Measurements from ENCODE around the gene HTRA1.

Gene HTRA1

DNA sequence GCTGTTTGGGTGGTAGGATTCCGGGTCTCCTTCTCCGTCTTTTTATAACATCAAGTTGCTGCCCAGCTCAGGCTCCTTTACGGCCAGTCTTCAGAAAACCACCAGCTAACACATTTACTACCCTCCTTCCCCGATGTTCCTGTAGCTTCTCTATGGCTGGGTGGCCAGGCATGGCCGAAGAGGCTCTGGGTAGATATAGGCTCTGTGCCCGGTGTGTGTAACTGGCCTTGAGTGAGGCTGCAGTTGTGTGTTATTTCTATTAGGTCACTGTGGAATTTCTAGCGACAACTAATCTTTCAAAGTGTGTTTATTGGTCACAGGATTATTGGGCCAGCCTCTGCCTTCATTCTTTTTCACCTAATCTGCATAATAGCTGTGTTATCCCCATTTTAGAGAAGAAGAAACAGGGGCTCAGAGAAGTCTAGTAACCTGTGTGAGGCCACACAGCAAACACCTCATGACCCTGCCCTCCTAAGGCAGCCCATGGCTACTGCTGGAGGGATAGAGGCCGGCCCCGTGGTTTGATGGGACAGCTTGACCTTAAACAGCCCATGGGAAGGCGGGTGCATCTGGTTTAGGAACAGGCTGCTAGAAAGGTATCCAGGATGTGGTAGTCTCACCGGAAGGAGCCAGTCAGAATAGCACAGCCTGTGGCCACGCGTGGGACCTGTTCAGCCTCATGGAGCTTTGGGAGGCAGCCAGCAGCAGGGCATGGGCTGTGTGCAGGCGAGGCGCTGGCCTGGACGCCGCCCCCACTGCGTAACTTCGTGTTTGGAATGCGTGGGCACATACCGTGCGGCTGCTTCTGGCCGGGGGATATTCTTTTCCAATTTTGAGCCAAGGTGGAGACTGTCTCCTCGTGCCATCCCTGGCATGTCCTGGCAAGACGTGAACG is 29.7 kb downstream of the HTRA1 start:
- no peak for TF ChIP-seq EZH2phosphoT487 (IDR thresholded peaks at IDR 0.05; ENCODE audit: borderline replicate concordance)
- no peak for TF ChIP-seq CTCF (conservative IDR thresholded peaks at IDR 0.05; ENCODE audit: low read length)
- Histone ChIP-seq H3K4me2 (ENCODE audit: low read depth, low read length, poor library complexity, severe bottlenecking) (no peak overlapping the region), H3K9me3 (ENCODE audit: insufficient read depth, low read depth, low read length) (no peaks in the 10 kb centered on the region)

GRCh38 chr10:122492006-122492405 is 30.7 kb downstream of the HTRA1 start:
- no peaks in the 10 kb centered on the region for H3K9me3 ChIP-seq (ENCODE audit: insufficient read depth, low read depth, low read length)
- no peaks in the 10 kb centered on the region for H3K36me3 ChIP-seq (ENCODE audit: insufficient read depth, low read length)
- H3K4me2 ChIP-seq (ENCODE audit: low read depth, low read length, poor library complexity, severe bottlenecking) = no peak overlapping the region
- TF ChIP-seq EZH2phosphoT487 (IDR thresholded peaks at IDR 0.05; ENCODE audit: borderline replicate concordance) (no peak), CTCF (conservative IDR thresholded peaks at IDR 0.05; ENCODE audit: low read length) (no peak)
- H3K4me1 ChIP-seq (ENCODE audit: insufficient read depth, low read length, poor library complexity, severe bottlenecking) = no peaks in the 10 kb centered on the region
- no peak overlapping the region for H3K9ac ChIP-seq (ENCODE audit: low read depth, low read length, poor library complexity, severe bottlenecking)
- H3K4me3 ChIP-seq (ENCODE audit: low read length, poor library complexity, severe bottlenecking) = no peak overlapping the region
- no peaks in the 10 kb centered on the region for H3K9me2 ChIP-seq (replicated peaks; ENCODE audit: low read depth, low read length)
- no peaks in the 10 kb centered on the region for H3F3A ChIP-seq (ENCODE audit: low read depth)
- H4K20me1 ChIP-seq (ENCODE audit: insufficient read depth, low read length, poor library complexity, severe bottlenecking) = no peaks in the 10 kb centered on the region
- no peak overlapping the region for H2AFZ ChIP-seq (ENCODE audit: low read length)
- no peaks in the 10 kb centered on the region for H3K27me3 ChIP-seq (ENCODE audit: insufficient read depth, low read length, poor library complexity, severe bottlenecking)
- no peaks in the 10 kb centered on the region for H3K79me2 ChIP-seq (ENCODE audit: insufficient read depth, low read length)

More for the DNA sequence above, 29.7 kb downstream of the HTRA1 start:
- Histone ChIP-seq H3K79me2 (ENCODE audit: insufficient read depth, low read length) (no peaks in the 10 kb centered on the region), H4K20me1 (ENCODE audit: insufficient read depth, low read length, poor library complexity, severe bottlenecking) (no peaks in the 10 kb centered on the region), H3K27me3 (ENCODE audit: insufficient read depth, low read length, poor library complexity, severe bottlenecking) (no peaks in the 10 kb centered on the region), H3K4me1 (ENCODE audit: insufficient read depth, low read length, poor library complexity, severe bottlenecking) (no peaks in the 10 kb centered on the region), H3K36me3 (ENCODE audit: insufficient read depth, low read length) (no peaks in the 10 kb centered on the region), H3K9ac (ENCODE audit: low read depth, low read length, poor library complexity, severe bottlenecking) (no peak overlapping the region), H3K9me2 (replicated peaks; ENCODE audit: low read depth, low read length) (no peaks in the 10 kb centered on the region), H3K4me3 (ENCODE audit: low read length, poor library complexity, severe bottlenecking) (no peak overlapping the region), H3F3A (ENCODE audit: low read depth) (no peaks in the 10 kb centered on the region), H2AFZ (ENCODE audit: low read length) (no peak overlapping the region)

- Histone ChIP-seq H3K27me3 (ENCODE audit: insufficient read depth, low read length, poor library complexity, severe bottlenecking) (no peaks in the 10 kb centered on the region), H2AFZ (ENCODE audit: low read length) (no peak overlapping the region), H3K4me1 (ENCODE audit: insufficient read depth, low read length, poor library complexity, severe bottlenecking) (no peaks in the 10 kb centered on the region), H3K79me2 (ENCODE audit: insufficient read depth, low read length) (no peaks in the 10 kb centered on the region), H3K9ac (ENCODE audit: low read depth, low read length, poor library complexity, severe bottlenecking) (no peak overlapping the region), H3F3A (ENCODE audit: low read depth) (no peaks in the 10 kb centered on the region), H3K36me3 (ENCODE audit: insufficient read depth, low read length) (no peaks in the 10 kb centered on the region), H3K4me2 (ENCODE audit: low read depth, low read length, poor library complexity, severe bottlenecking) (no peak overlapping the region), H3K9me2 (replicated peaks; ENCODE audit: low read depth, low read length) (no peaks in the 10 kb centered on the region), H4K20me1 (ENCODE audit: insufficient read depth, low read length, poor library complexity, severe bottlenecking) (no peaks in the 10 kb centered on the region), H3K4me3 (ENCODE audit: low read length, poor library complexity, severe bottlenecking) (no peak overlapping the region), H3K9me3 (ENCODE audit: insufficient read depth, low read depth, low read length) (no peaks in the 10 kb centered on the region)
- TF ChIP-seq CTCF (conservative IDR thresholded peaks at IDR 0.05; ENCODE audit: low read length) = no peak
- TF ChIP-seq EZH2phosphoT487 (IDR thresholded peaks at IDR 0.05; ENCODE audit: borderline replicate concordance) = no peak
These were observed 31.7 kb downstream of the HTRA1 start for GRCh38 chr10:122492999-122493481.

All from Loucy (cell line).